GM12801 (cell line): ENCODE data around the gene SLC26A4.

Experiments used
- TF ChIP-seq, protein P1 (sequence below): IDR thresholded peaks from one replicate; pipeline ENCODE4 v1.5.1; 2011; ENCODE audit warnings: control low read depth; ENCODE audit not compliant: insufficient read length; ENCODE audit errors: extremely low read depth

Gene SLC26A4

DNA sequence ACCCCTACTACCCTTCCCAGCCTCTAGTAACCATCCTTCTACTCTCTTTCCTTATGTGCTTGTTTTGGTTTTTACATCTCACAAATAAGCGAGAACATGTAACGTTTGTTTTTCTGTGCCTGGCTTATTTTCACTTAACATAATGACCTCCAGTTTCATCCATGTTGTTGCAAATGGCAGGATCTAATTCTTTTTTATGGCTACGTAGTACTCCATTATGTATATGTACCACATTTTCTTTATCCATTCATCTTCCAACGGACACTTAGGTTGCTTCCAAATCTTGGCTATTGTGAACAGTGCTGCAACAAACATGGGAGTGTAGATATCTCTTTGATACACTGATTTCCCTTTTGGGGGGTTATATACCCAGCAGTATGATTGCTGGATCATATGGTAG lies 33.6 kb upstream of the SLC26A4 start:
- TF ChIP-seq, protein P1, sequence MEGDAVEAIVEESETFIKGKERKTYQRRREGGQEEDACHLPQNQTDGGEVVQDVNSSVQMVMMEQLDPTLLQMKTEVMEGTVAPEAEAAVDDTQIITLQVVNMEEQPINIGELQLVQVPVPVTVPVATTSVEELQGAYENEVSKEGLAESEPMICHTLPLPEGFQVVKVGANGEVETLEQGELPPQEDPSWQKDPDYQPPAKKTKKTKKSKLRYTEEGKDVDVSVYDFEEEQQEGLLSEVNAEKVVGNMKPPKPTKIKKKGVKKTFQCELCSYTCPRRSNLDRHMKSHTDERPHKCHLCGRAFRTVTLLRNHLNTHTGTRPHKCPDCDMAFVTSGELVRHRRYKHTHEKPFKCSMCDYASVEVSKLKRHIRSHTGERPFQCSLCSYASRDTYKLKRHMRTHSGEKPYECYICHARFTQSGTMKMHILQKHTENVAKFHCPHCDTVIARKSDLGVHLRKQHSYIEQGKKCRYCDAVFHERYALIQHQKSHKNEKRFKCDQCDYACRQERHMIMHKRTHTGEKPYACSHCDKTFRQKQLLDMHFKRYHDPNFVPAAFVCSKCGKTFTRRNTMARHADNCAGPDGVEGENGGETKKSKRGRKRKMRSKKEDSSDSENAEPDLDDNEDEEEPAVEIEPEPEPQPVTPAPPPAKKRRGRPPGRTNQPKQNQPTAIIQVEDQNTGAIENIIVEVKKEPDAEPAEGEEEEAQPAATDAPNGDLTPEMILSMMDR = no peak

DNA sequence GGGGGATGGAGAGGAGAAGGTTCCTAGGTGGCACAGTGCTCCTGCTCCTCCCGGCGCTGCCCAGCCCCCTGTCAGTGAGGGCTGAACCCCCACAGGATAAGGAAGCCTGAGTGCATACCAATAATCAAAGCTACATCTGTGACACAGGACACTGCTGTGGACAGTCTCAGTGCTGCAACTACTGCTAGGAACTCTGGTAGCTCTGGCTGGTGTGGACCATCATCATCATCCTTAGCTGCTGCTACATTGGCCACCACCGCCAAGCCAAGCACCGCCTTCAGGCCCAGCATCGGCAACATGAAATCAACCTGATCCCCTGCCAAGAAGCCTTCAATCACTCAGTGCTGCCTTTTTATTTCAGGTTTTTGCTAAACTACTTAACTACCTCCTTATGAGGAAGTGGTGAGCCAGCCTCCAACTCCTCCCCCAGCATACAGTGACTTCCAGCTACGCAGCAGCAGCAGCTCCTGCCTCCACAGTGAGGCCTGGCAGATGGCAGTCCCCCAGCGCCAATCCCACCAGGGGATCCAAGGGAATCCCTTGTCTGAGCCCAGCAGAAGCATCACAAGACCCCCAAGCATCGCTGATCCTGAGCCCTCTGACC lies 32.1 kb upstream of the SLC26A4 start:
- TF ChIP-seq, protein P1 = no peak

DNA sequence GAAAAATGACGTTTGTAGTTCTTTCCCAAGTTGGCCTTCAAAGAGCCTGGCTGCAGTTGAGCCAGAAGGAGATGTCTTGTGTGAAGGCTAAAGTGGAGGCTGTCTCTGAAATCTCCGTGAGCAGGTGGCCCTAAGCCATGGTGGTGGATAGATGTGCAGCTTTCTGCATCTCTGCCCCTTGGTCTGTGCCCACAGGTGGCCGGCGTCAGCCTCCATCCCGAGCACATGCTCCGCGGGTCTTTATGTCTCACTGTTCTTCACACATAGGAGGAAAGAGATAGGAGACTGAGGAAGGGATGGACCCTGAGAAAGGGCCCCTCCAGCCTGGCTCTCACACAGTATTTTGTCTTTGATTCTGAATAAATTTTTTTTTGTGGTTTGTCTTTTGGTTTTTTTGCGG lies 30.3 kb upstream of the SLC26A4 start:
- TF ChIP-seq, protein P1 = no peak

DNA sequence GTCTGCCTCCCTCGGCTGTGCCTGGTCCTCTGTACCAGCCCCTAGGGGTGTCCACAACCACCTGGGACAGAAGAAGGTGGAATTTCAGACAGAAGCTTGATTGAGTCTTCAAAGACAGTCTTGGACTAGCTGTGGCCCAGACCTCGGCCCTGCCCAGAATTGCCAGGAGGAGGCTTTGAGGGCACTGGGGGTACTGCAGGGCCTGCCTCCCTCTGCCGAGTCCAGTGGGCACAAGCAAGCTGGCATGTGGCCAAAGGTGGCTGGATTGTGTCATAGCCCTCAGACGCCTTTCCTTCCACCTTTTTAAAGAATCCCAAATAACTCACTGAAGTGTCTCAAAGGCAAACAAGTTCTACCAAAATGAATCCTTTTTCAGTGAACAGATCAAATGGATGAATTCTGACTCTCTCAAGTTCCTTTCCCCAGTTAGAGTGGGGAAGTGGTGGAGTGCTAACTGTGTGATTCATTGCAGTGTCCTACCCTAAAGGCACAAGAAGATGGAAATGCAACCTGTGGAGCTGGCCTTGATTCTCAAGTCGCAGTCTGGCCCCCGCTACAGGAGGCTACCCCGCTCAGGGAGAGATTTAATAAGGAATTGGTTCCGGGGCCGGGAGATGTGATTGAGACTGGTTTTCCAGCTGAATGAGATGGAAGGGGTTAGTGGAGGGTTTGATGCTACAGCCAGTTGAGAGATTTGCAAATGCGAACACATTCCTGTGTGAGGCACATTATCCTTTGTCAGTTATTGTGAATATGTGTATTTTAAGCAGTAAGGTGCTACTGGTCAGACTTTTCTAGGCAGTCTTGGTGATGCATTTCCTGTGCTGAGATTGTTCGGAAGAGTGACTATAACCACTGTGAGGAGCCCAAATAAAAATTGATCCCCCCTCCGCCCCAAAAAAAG lies 28.8 kb upstream of the SLC26A4 start:
- TF ChIP-seq, protein P1 = no peak

DNA sequence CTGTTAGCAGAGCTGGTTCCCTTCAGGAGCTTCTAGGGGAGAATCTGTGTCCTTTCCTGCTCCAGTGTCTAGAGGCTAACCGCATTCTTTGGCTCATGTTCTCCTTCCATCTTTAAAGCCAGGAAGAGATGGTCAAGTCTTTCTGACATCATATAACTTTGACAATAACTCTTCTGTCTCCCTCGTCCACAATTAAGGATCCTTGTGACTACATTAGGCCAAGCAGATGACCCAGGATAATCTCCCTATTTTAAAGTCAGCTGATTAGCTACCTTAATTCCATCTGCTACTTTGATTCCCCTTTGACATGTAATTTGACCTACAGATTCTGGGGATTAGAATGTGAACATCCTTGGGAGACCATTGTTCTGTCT lies 28.1 kb upstream of the SLC26A4 start:
- TF ChIP-seq, protein P1 = no peak

DNA sequence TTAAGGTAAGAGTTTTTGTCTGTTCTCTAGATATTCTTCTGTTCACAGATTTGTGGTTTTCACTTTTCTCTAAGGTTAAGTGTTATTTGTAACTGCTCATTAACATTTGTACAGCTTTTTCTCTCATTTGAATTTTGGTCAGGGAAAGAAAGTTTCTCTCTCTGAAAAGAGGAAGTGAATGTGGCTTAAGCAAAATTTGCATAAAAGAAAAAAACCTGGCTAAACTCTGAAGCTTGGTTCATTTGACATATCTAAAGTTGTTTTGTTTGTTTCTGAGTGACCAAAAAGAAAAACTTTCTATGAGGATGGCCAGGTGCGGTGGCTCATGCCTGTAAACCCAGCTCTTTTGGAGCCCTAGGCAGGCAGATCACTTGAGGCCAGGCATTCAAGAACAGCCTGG lies 22.0 kb upstream of the SLC26A4 start:
- TF ChIP-seq, protein P1 = no peak

DNA sequence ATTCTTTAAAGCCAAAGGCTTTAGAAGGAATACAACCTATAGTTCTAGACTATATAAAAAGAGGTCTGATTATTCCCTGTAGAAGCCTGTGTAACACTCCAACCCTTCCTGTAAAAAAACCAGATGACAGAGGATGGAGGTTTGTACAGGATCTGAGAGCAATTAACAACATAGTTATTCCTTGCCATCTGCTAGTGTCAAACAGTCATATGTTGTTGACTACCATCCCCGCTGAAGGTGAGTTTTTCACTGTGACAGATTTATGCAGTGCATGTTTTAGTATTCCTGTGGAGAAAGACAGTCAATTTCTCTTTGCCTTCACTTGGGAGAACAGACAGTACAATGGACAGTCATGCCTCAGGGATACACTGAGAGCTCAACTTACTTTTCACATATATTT lies 19.0 kb upstream of the SLC26A4 start:
- TF ChIP-seq, protein P1 = no peak
